Measurements from ENCODE around the gene DGKD. TPM values are rescaled to one million over a fixed set of nuclear protein-coding genes. Genes with fewer than 3 reads are reported as not detected.

Gene DGKD
- polyA plus RNA-seq, 3 donors, result 14.5 to 67.5 (median 16.6) TPM

GRCh38 chr2:233375490-233376314, 21.4 kb downstream of the DGKD start:
- Histone ChIP-seq H3K4me1 (ENCODE audit: control insufficient read depth in 1 of 2, insufficient read depth in 2 of 2, low read length in 2 of 2) (peaks cover 0 to 2% of the 10 kb centered on the region in 2 donors), H3K36me3 (replicated peaks in 1 of 2; ENCODE audit: control insufficient read depth in 1 of 2, insufficient read depth in 2 of 2, low read length in 2 of 2) (peaks cover 34 to 76% of the 10 kb centered on the region in 2 donors), H3K4me3 (replicated peaks in 1 of 3; ENCODE audit: low read depth in 2 of 3, low read length in 3 of 3) (no peak overlapping the region), H3K9ac (ENCODE audit: insufficient read depth, low read length, poor library complexity, severe bottlenecking) (no peak overlapping the region), H3K9me3 (replicated peaks in 1 of 2; ENCODE audit: control insufficient read depth in 1 of 2, insufficient read depth in 1 of 2, low read length in 2 of 2) (no peaks in the 10 kb centered on the region), H3K27ac (ENCODE audit: low read depth in 1 of 2, low read length in 2 of 2) (peak overlapping the region in 1 of 2 donors; percentile 52), H2AFZ (ENCODE audit: insufficient read depth, low read depth, low read length, poor library complexity, severe bottlenecking) (no peak overlapping the region), H4K20me1 (ENCODE audit: insufficient read depth, low read length) (peaks cover 98% of the 10 kb centered on the region), H3K4me2 (replicated peaks; ENCODE audit: extremely low read depth, low read length, poor library complexity, severe bottlenecking) (no peak overlapping the region), H3K27me3 (ENCODE audit: control insufficient read depth in 2 of 2, insufficient read depth in 2 of 2, low read length in 2 of 2) (no peaks in the 10 kb centered on the region), H3K79me2 (ENCODE audit: insufficient read depth, low read length) (peaks cover 100% of the 10 kb centered on the region)
- WGBS (ENCODE audit: insufficient coverage), result 82% methylated on average over 4 of the region's 10 CpGs
- Mint-ChIP-seq H3K36me3 (peaks cover 56 to 79% of the 10 kb centered on the region in 2 donors), H3K9me3 (no peaks in the 10 kb centered on the region), H3K27me3 (ENCODE audit: low read depth in 3 of 3) (peaks cover 0 to 2% (median 0%) of the 10 kb centered on the region in 3 donors), H3K4me1 (peaks cover 20% of the 10 kb centered on the region), H3K27ac (peak overlapping the region in 3 of 7 donors; percentile 1 to 73 (median 67)), H3K4me3 (no peak overlapping the region)
- intact Hi-C loops (cut with micrococcal nuclease), result no loop called here
- TF ChIP-seq CTCF (IDR thresholded peaks at IDR 0.05), result no peak
- DNase-seq, result no peak

GRCh38 chr2:233379034-233379433, 24.7 kb downstream of the DGKD start:
- Histone ChIP-seq H3K27me3 (ENCODE audit: control insufficient read depth in 2 of 2, insufficient read depth in 2 of 2, low read length in 2 of 2) (no peaks in the 10 kb centered on the region), H4K20me1 (ENCODE audit: insufficient read depth, low read length) (peaks cover 100% of the 10 kb centered on the region), H2AFZ (ENCODE audit: insufficient read depth, low read depth, low read length, poor library complexity, severe bottlenecking) (no peak overlapping the region), H3K36me3 (replicated peaks in 1 of 2; ENCODE audit: control insufficient read depth in 1 of 2, insufficient read depth in 2 of 2, low read length in 2 of 2) (peaks cover 26 to 50% of the 10 kb centered on the region in 2 donors), H3K79me2 (ENCODE audit: insufficient read depth, low read length) (peaks cover 100% of the 10 kb centered on the region), H3K4me1 (ENCODE audit: control insufficient read depth in 1 of 2, insufficient read depth in 2 of 2, low read length in 2 of 2) (peaks cover 3 to 5% of the 10 kb centered on the region in 2 donors), H3K9me3 (replicated peaks in 1 of 2; ENCODE audit: control insufficient read depth in 1 of 2, insufficient read depth in 1 of 2, low read length in 2 of 2) (no peaks in the 10 kb centered on the region), H3K9ac (ENCODE audit: insufficient read depth, low read length, poor library complexity, severe bottlenecking) (peak overlapping the region; percentile 4), H3K4me3 (replicated peaks in 1 of 3; ENCODE audit: low read depth in 2 of 3, low read length in 3 of 3) (no peak overlapping the region), H3K27ac (ENCODE audit: low read depth in 1 of 2, low read length in 2 of 2) (peak overlapping the region in 1 of 2 donors; percentile 48), H3K4me2 (replicated peaks; ENCODE audit: extremely low read depth, low read length, poor library complexity, severe bottlenecking) (no peak overlapping the region)
- intact Hi-C loops (cut with micrococcal nuclease), result no loop called here
- no peaks in the 10 kb centered on the region for H3K9me3 Mint-ChIP-seq
- WGBS (ENCODE audit: insufficient coverage), result 90% methylated on average over 6 of the region's 6 CpGs
- H3K36me3 Mint-ChIP-seq, result peaks cover 54 to 68% of the 10 kb centered on the region in 2 donors
- H3K4me1 Mint-ChIP-seq, result peaks cover 28% of the 10 kb centered on the region
- H3K27me3 Mint-ChIP-seq (ENCODE audit: low read depth in 3 of 3), result peaks cover 0 to 2% (median 0%) of the 10 kb centered on the region in 3 donors
- H3K4me3 Mint-ChIP-seq, result no peak overlapping the region
- no peak for DNase-seq
- peak overlapping the region in 3 of 7 donors; percentile 71 to 83 (median 76) for H3K27ac Mint-ChIP-seq
- TF ChIP-seq CTCF (IDR thresholded peaks at IDR 0.05), result no peak
